ENCODE data around the gene TRIM67.

The TRIM67 gene

DNA sequence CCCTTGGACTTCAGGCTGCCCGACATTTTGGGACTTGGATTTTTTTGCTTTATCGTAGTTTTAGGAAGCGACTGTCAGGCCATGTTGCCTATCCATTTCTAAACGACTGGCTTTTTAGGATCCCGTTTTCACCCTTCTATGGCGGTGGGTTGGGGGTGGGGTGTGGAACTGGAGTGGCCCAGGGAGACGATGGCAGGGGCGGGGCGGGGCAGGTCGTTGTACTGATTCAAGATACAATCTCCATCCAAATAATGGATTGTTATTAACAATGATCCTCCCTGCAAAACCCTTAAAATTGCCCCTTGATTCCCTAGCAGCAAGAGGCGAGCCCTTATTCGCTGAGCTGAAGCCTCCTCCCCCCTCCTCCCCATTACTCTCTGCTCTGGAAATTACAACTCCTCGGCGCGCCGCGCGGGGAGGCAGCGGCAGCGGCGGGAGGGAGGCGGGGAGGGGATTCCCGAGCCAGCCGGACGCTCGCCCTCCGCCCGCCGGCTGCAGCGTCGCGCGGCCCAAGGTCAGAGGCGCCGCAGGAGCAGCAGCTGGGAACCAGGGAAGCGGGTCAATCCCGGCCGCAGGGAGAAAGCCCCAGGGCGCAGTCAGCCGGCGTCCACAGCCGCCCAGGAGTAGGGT is at the start of gene TRIM67:
TSS of gene TRIM67 (plus strand) at position 392 of the 630 bp plus-strand sequence. CDS start 912 bp downstream, outside the sequence.
- H3K4me3 ChIP-seq (ENCODE audit: low read depth, low read length): no peak within 1 kb of the TSS
- DNase-seq (ENCODE audit: low read depth): no peak
- TF ChIP-seq CTCF (IDR thresholded peaks at IDR 0.05; ENCODE audit: insufficient read depth, low read depth, low read length, missing control alignments): no peak

- no peak for DNase-seq (ENCODE audit: low read depth)
- H3K4me3 ChIP-seq (ENCODE audit: low read depth, low read length): no peak overlapping the region
- no peak for TF ChIP-seq CTCF (IDR thresholded peaks at IDR 0.05; ENCODE audit: insufficient read depth, low read depth, low read length, missing control alignments)
Measured at GRCh38 chr1:231116738-231117137, 45.1 kb upstream of the TRIM67 start.

- no peak for TF ChIP-seq CTCF (IDR thresholded peaks at IDR 0.05; ENCODE audit: insufficient read depth, low read depth, low read length, missing control alignments)
- no peak overlapping the region for H3K4me3 ChIP-seq (ENCODE audit: low read depth, low read length)
- DNase-seq (ENCODE audit: low read depth): no peak
Measured at GRCh38 chr1:231118704-231119453, 43.0 kb upstream of the TRIM67 start.

- no peak for TF ChIP-seq CTCF (IDR thresholded peaks at IDR 0.05; ENCODE audit: insufficient read depth, low read depth, low read length, missing control alignments)
- DNase-seq (ENCODE audit: low read depth): no peak
- H3K4me3 ChIP-seq (ENCODE audit: low read depth, low read length): no peak overlapping the region
Measured at GRCh38 chr1:231121533-231121932, 40.3 kb upstream of the TRIM67 start.

DNA sequence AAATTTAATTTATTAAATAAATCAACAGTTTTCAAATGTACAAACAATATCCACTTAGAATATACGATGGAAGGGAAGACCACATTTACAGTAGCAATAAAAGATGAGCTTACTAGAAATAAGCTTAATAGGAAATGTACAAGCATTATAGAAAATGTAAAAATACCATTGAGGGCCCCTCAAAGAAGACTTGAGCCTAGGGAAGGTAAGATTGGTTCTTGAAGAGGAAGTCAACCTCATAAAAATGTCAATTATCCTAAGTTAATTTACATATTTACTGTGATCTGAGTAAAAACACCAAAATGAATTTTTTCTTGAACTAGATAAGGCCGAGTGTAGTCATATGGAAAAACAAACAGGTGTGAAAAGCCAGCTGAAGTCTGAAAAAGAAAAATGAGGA is 39.7 kb upstream of the TRIM67 start:
- H3K4me3 ChIP-seq (ENCODE audit: low read depth, low read length): no peak overlapping the region
- no peak for DNase-seq (ENCODE audit: low read depth)
- TF ChIP-seq CTCF (IDR thresholded peaks at IDR 0.05; ENCODE audit: insufficient read depth, low read depth, low read length, missing control alignments): no peak

DNA sequence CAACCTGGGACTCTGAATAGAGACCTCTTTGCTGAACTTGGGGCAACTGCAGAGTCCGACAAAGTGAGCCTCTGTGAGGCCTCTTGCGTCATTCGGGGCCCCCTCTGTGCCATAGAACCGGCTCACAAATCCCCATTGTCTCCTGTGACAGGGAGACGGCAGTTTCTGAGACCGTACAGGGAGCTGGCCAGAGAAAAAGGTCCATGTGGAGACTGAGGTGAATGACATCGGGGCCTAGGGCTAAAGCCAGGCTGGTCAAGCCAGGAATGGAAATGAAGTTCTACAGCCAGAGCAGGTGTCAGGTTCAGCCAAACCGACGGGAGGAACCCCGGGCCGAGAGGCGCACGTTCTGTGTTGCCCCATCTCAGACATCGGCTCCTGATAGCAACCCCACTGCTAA is 37.1 kb upstream of the TRIM67 start:
- no peak overlapping the region for H3K4me3 ChIP-seq (ENCODE audit: low read depth, low read length)
- DNase-seq (ENCODE audit: low read depth): no peak
- no peak for TF ChIP-seq CTCF (IDR thresholded peaks at IDR 0.05; ENCODE audit: insufficient read depth, low read depth, low read length, missing control alignments)

Measured in GM12865 (cell line).